GM18505 (cell line): Measurements from ENCODE around the gene BLOC1S4.
A peak's percentile ranks its signal among the peaks of the same experiment; 100 is the strongest.

Experiments
- ATAC-seq: cut with Tn5 transposase; IDR thresholded peaks from one replicate; pipeline ENCODE4 v1.9.1; 2021; ENCODE audit not compliant: unreplicated experiment
- POLR2A ChIP-seq: IDR thresholded peaks from 4 replicates; pipeline ENCODE4 v1.6.1; 2011; ENCODE audit warnings: borderline replicate concordance; ENCODE audit not compliant: insufficient read depth, insufficient read length; ENCODE audit errors: extremely low read depth

Gene BLOC1S4

GRCh38 chr4:6697131-6697530 lies 18.8 kb upstream of the BLOC1S4 start:
- TF ChIP-seq POLR2A = no peak
- no peak for ATAC-seq

- TF ChIP-seq POLR2A = no peak
- no peak for ATAC-seq
Observed at GRCh38 chr4:6699388-6699787, 16.6 kb upstream of the BLOC1S4 start.

- TF ChIP-seq POLR2A = no peak
- ATAC-seq = no peak
Observed at GRCh38 chr4:6699903-6700302, 16.1 kb upstream of the BLOC1S4 start.

DNA sequence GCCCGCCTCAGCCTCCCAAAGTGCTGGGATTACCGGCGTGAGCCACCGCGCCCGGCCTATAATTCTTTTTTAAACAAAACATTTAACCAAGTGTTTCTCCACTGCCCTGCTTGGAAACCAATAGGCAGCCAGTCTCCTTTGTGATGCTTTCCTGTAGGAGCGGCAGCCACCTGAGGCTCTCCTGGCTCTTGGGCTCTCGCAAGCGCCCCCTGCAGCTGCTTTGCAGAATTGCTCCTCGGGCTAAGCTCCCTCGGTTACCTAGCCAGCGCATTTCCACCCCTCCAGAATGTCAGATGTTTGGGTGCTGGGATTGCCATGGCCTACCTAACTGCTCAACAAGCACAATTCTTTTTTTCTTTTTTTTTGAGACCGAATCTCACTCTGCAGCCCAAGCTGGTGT lies 14.6 kb upstream of the BLOC1S4 start:
- TF ChIP-seq POLR2A = no peak
- no peak for ATAC-seq

- ATAC-seq = no peak
- no peak for TF ChIP-seq POLR2A
Observed at GRCh38 chr4:6702761-6703160, 13.2 kb upstream of the BLOC1S4 start.

DNA sequence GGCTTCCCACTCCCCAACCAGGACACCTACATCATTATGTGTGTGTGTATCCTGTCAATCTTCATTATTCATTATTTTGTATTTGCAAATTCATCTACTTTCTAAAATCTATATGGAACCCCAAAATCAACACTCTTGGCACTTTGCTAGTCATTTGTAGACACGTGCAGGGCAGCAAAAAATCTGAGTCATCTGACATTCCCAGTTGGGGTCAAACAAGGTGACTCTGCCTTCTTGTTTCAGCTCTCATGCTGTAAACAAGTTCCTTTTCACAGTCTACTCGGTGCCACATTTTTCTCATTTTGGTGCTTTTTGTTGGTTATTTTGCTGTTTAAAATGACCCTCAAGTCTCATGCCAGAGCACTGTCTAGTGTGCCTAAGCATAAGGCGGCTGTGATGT lies 12.2 kb upstream of the BLOC1S4 start:
- no peak for TF ChIP-seq POLR2A
- no peak for ATAC-seq

DNA sequence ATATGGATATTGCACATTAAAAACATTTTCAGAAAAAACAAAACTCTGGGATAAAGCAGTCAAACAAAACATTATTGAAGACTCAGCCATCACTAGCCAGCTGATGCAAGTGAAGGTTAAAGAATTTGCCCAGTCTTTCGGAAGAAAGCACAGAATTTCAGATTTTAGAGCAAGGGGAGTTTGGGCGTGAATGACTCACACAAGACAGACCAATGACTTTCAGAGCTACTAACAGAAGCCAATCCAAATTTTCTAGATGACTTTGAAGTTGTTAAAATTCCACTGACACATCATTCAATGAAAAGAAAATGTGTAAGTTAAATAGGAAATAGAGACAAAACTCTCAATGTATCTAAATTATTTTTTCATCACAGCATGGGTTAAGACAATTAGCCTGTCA lies 10.3 kb upstream of the BLOC1S4 start:
- ATAC-seq = no peak
- no peak for TF ChIP-seq POLR2A

DNA sequence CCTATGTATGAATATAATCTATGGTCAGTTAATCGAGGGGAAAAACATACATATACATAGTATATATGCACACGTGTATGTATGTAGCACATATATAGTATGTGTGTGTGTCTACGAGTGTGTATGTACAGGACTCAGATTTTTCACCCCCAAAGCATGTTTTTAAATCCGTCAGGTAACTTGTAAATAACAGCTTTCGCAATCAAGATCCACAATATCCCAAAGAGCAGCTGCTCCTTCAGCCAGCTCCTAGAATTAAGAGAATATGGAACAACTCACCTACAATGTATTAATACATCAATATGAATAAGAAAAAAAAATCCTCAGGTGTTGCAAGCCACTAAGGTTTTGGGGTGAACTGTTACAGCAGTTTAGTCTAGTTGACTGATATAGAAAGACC lies 9.8 kb upstream of the BLOC1S4 start:
- no peak for ATAC-seq
- no peak for TF ChIP-seq POLR2A

GRCh38 chr4:6709230-6710114 lies 6.5 kb upstream of the BLOC1S4 start, which contains the start of gene MRFAP1L1:
TSS of gene MRFAP1L1 (minus strand) at chr4:6709865. CDS start at chr4:6709629, 236 bp downstream.
- peak; percentile 78 for ATAC-seq
- peak; percentile 85 for TF ChIP-seq POLR2A

- ATAC-seq = peak; percentile 4
- no peak for TF ChIP-seq POLR2A
Observed at GRCh38 chr4:6710282-6710681, 5.7 kb upstream of the BLOC1S4 start.

DNA sequence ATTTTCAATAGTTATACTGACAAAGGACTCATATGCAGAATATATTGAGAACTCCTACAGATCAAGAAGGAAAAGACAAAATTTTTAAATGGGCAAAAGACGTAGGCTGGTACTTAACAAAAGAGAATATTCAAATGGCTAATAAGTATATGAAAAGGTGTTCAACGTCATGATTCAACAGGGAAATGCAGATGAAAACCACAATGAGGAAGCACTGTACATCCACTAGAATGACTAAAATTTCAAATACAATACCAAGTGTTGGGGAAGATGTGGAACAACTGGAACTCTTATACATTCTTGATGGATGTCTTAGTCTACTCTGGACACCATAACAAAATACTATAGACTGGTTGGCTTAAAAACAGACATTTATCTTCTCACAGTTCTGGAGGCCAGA lies 5.0 kb upstream of the BLOC1S4 start:
- no peak for ATAC-seq
- TF ChIP-seq POLR2A = no peak

GRCh38 chr4:6714954-6715353 lies 1.0 kb upstream of the BLOC1S4 start:
- ATAC-seq = no peak

DNA sequence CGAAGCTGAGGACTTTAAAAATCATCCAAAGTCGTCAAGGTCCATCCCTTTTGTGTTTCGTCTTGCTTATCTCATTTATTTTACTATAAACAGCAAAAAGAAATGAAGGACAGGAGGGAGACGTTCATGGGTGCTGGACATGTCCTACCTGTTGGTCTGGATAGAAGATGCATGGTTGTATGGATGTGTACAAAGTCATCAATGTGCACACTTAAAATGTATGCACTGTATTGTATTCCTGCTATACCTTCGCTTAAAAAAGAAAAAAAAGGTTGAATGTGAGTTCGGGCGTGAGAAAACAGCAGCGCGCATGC lies 313 bp upstream of the BLOC1S4 start:
- TF ChIP-seq POLR2A = no peak
- no peak for ATAC-seq

More at GRCh38 chr4:6714954-6715353, 1.0 kb upstream of the BLOC1S4 start:
- TF ChIP-seq POLR2A = no peak

- ATAC-seq = no peak
- no peak for TF ChIP-seq POLR2A
Observed at GRCh38 chr4:6716958-6717655, 1.1 kb downstream of the BLOC1S4 start.
